Measurements from ENCODE around the gene PKD1.
"Not testable (repeated sequence)": the region's sequence is repeated elsewhere in the genome, so short reads cannot be mapped to it uniquely, and the experiment has no call there.

Gene PKD1

GRCh38 chr16:2126161-2126743 is 9.4 kb downstream of the PKD1 start:
- not testable (repeated sequence) for H3K4me3 ChIP-seq (ENCODE audit: low read depth, low read length); DNase-seq (ENCODE audit: low read depth)

GRCh38 chr16:2125609-2126008 is 10.1 kb downstream of the PKD1 start:
- peak overlapping the region; percentile 25 for H3K4me3 ChIP-seq (ENCODE audit: low read depth, low read length)
- not testable (repeated sequence) for DNase-seq (ENCODE audit: low read depth)

- peak; percentile 78 for DNase-seq (ENCODE audit: low read depth)
- peak overlapping the region; percentile 25 for H3K4me3 ChIP-seq (ENCODE audit: low read depth, low read length)
Measured at GRCh38 chr16:2124694-2125444, 10.8 kb downstream of the PKD1 start.

GRCh38 chr16:2124377-2124693 is 11.4 kb downstream of the PKD1 start:
- peak; percentile 12 for DNase-seq (ENCODE audit: low read depth)
- not testable (repeated sequence) for H3K4me3 ChIP-seq (ENCODE audit: low read depth, low read length)

GRCh38 chr16:2123706-2124376 is 11.9 kb downstream of the PKD1 start:
- H3K4me3 ChIP-seq (ENCODE audit: low read depth, low read length); DNase-seq (ENCODE audit: low read depth): not testable (repeated sequence)

- H3K4me3 ChIP-seq (ENCODE audit: low read depth, low read length); DNase-seq (ENCODE audit: low read depth): not testable (repeated sequence)
Measured at GRCh38 chr16:2122934-2123683, 12.6 kb downstream of the PKD1 start.

GRCh38 chr16:2122429-2122828 is 13.3 kb downstream of the PKD1 start:
- H3K4me3 ChIP-seq (ENCODE audit: low read depth, low read length) = no peak overlapping the region
- no peak for DNase-seq (ENCODE audit: low read depth)
- TF ChIP-seq CTCF (IDR thresholded peaks at IDR 0.05; ENCODE audit: low read depth, low read length) (no peak), POLR2A (IDR thresholded peaks at IDR 0.05; ENCODE audit: extremely low read depth, insufficient read length) (no peak), MAX (IDR thresholded peaks at IDR 0.05; ENCODE audit: low read depth, low read length) (no peak), MYC (IDR thresholded peaks at IDR 0.05; ENCODE audit: low read depth, low read length) (no peak)

- TF ChIP-seq MYC (IDR thresholded peaks at IDR 0.05; ENCODE audit: low read depth, low read length) = no peak
- TF ChIP-seq CTCF (IDR thresholded peaks at IDR 0.05; ENCODE audit: low read depth, low read length) = no peak
- TF ChIP-seq MAX (IDR thresholded peaks at IDR 0.05; ENCODE audit: low read depth, low read length) = no peak
- no peak for TF ChIP-seq POLR2A (IDR thresholded peaks at IDR 0.05; ENCODE audit: extremely low read depth, insufficient read length)
Measured at GRCh38 chr16:2121853-2122252, 13.8 kb downstream of the PKD1 start.

GRCh38 chr16:2121325-2121724 is 14.4 kb downstream of the PKD1 start:
- peak; percentile 33 for DNase-seq (ENCODE audit: low read depth)
- TF ChIP-seq CTCF (IDR thresholded peaks at IDR 0.05; ENCODE audit: low read depth, low read length) = peak; percentile 5

More at GRCh38 chr16:2121853-2122252, 13.8 kb downstream of the PKD1 start:
- no peak for DNase-seq (ENCODE audit: low read depth)
- no peak overlapping the region for H3K4me3 ChIP-seq (ENCODE audit: low read depth, low read length)

GRCh38 chr16:2117960-2118722 is 17.6 kb downstream of the PKD1 start:
- H3K4me3 ChIP-seq (ENCODE audit: low read depth, low read length); DNase-seq (ENCODE audit: low read depth): not testable (repeated sequence)

More at GRCh38 chr16:2121325-2121724, 14.4 kb downstream of the PKD1 start:
- H3K4me3 ChIP-seq (ENCODE audit: low read depth, low read length) = not testable (repeated sequence)

- not testable (repeated sequence) for DNase-seq (ENCODE audit: low read depth); H3K4me3 ChIP-seq (ENCODE audit: low read depth, low read length)
Measured at GRCh38 chr16:2117341-2117740, 18.4 kb downstream of the PKD1 start.

GRCh38 chr16:2116428-2116827 is 19.3 kb downstream of the PKD1 start:
- DNase-seq (ENCODE audit: low read depth) = not testable (repeated sequence)

More at GRCh38 chr16:2116428-2116827, 19.3 kb downstream of the PKD1 start:
- not testable (repeated sequence) for H3K4me3 ChIP-seq (ENCODE audit: low read depth, low read length)

Data from NB4 (cell line).